Activated CD4-positive, alpha-beta memory T cell treated with anti-CD3 and anti-CD28 coated beads for 36 hours (primary cell): ENCODE results near the gene KLF18. TPM values are rescaled to one million over a fixed set of nuclear protein-coding genes. Genes with fewer than 3 reads are reported as not detected.
"Not testable (repeated sequence)": the region's sequence is repeated elsewhere in the genome, so short reads cannot be mapped to it uniquely, and the experiment has no call there.

Source experiments
- CTCF ChIA-PET: fragments of 350-600 bp; sonication (Branson Sonifier 250); formaldehyde crosslinking; loops from one replicate; lab custom pipeline; 2021; ENCODE audit warnings: antibody characterized with exemption, inconsistent platforms; lab: Charles Lee
- POLR2A ChIA-PET: fragments of 350-600 bp; sonication (Branson Sonifier 250); formaldehyde crosslinking; loops from one replicate; lab custom pipeline; 2021; ENCODE audit warnings: antibody characterized with exemption; lab: Charles Lee
- DNase-seq: peaks from one replicate; pipeline ENCODE4 v3.0.0-alpha.2; 2020
- H3K27ac Mint-ChIP-seq: one replicate; pipeline ENCODE4 v1.8.0; 2021; ENCODE audit warnings: mixed read lengths
- H3K27me3 Mint-ChIP-seq: one replicate; pipeline ENCODE4 v1.8.0; 2021; ENCODE audit warnings: mixed read lengths
- H3K36me3 Mint-ChIP-seq: one replicate; pipeline ENCODE4 v1.8.0; 2021; ENCODE audit warnings: mixed read lengths
- H3K4me1 Mint-ChIP-seq: one replicate; pipeline ENCODE4 v1.8.0; 2021; ENCODE audit warnings: low read depth, mixed read lengths
- H3K4me3 Mint-ChIP-seq: one replicate; pipeline ENCODE4 v1.8.0; 2021; ENCODE audit warnings: mild to moderate bottlenecking, mixed read lengths
- H3K9me3 Mint-ChIP-seq: one replicate; pipeline ENCODE4 v1.8.0; 2021; ENCODE audit warnings: mixed read lengths
- intact Hi-C: fragments of 100-400 bp; cut with micrococcal nuclease; formaldehyde crosslinking; loops from one replicate; pipeline ENCODE4 v1.15.1; 2023
- total RNA-seq, 2 experiments: library from RNA; stranded (reverse); gene quantifications; one replicate each; pipeline ENCODE4 v1.2.3, GENCODE V29; 2021

Gene KLF18
- total RNA-seq, 2 experiments from 2014 or later: not detected

GRCh38 chr1:44146536-44147361 is 5.3 kb upstream of the KLF18 start:
- no peaks in the 10 kb centered on the region for H3K36me3 Mint-ChIP-seq
- intact Hi-C loops: no loop called here
- POLR2A ChIA-PET: no interaction called here
- CTCF ChIA-PET: no interaction called here
- H3K4me1 Mint-ChIP-seq: peaks cover 5% of the 10 kb centered on the region
- peaks cover 8% of the 10 kb centered on the region for H3K27me3 Mint-ChIP-seq
- no peak overlapping the region for H3K4me3 Mint-ChIP-seq
- no peak overlapping the region for H3K27ac Mint-ChIP-seq
- peaks cover 16% of the 10 kb centered on the region for H3K9me3 Mint-ChIP-seq
- DNase-seq: no peak

GRCh38 chr1:44144962-44145756 is 3.7 kb upstream of the KLF18 start:
- CTCF ChIA-PET: interaction anchor here (1.3 kb wide), 1 partner anchor 72 kb away, joined by 3 read pairs; no protein-coding TSS in a partner anchor

GRCh38 chr1:44139565-44139964 is 1.9 kb downstream of the KLF18 start:
- H3K4me1 Mint-ChIP-seq, CTCF ChIA-PET, H3K36me3 Mint-ChIP-seq, POLR2A ChIA-PET, DNase-seq, H3K27me3 Mint-ChIP-seq, H3K27ac Mint-ChIP-seq, intact Hi-C loops, H3K4me3 Mint-ChIP-seq, H3K9me3 Mint-ChIP-seq: not testable (repeated sequence)

More at GRCh38 chr1:44144962-44145756, 3.7 kb upstream of the KLF18 start:
- Mint-ChIP-seq H3K27ac (no peak overlapping the region), H3K4me1 (no peaks in the 10 kb centered on the region), H3K9me3 (peaks cover 16% of the 10 kb centered on the region), H3K36me3 (no peaks in the 10 kb centered on the region), H3K4me3 (no peak overlapping the region), H3K27me3 (peaks cover 10% of the 10 kb centered on the region)
- no peak for DNase-seq
- intact Hi-C loops: no loop called here
- POLR2A ChIA-PET: no interaction called here

- Mint-ChIP-seq H3K4me3 (no peak overlapping the region), H3K4me1 (no peaks in the 10 kb centered on the region), H3K27me3 (peaks cover 9% of the 10 kb centered on the region), H3K9me3 (no peaks in the 10 kb centered on the region), H3K27ac (no peak overlapping the region), H3K36me3 (no peaks in the 10 kb centered on the region)
- DNase-seq: no peak
- ChIA-PET POLR2A (no interaction called here), CTCF (no interaction called here)
- intact Hi-C loops: no loop called here
Observed at GRCh38 chr1:44138239-44138638, 3.2 kb downstream of the KLF18 start.

GRCh38 chr1:44135886-44136285 is 5.5 kb downstream of the KLF18 start:
- Mint-ChIP-seq H3K27me3 (peaks cover 4% of the 10 kb centered on the region), H3K4me3 (no peak overlapping the region), H3K4me1 (no peaks in the 10 kb centered on the region), H3K27ac (no peak overlapping the region), H3K36me3 (no peaks in the 10 kb centered on the region), H3K9me3 (no peaks in the 10 kb centered on the region)
- ChIA-PET CTCF (no interaction called here), POLR2A (no interaction called here)
- no peak for DNase-seq
- intact Hi-C loops: no loop called here

- CTCF ChIA-PET: no interaction called here
- no peak overlapping the region for H3K27ac Mint-ChIP-seq
- H3K36me3 Mint-ChIP-seq: no peaks in the 10 kb centered on the region
- peaks cover 3% of the 10 kb centered on the region for H3K27me3 Mint-ChIP-seq
- no peak overlapping the region for H3K4me3 Mint-ChIP-seq
- H3K9me3 Mint-ChIP-seq: no peaks in the 10 kb centered on the region
- intact Hi-C loops: no loop called here
- POLR2A ChIA-PET: no interaction called here
- DNase-seq: no peak
- no peaks in the 10 kb centered on the region for H3K4me1 Mint-ChIP-seq
Observed at GRCh38 chr1:44134071-44134920, 7.1 kb downstream of the KLF18 start.

- H3K4me3 Mint-ChIP-seq: no peak overlapping the region
- no peaks in the 10 kb centered on the region for H3K4me1 Mint-ChIP-seq
- H3K9me3 Mint-ChIP-seq: no peaks in the 10 kb centered on the region
- H3K27ac Mint-ChIP-seq: no peak overlapping the region
- no peaks in the 10 kb centered on the region for H3K36me3 Mint-ChIP-seq
- H3K27me3 Mint-ChIP-seq: peaks cover 17% of the 10 kb centered on the region
- ChIA-PET POLR2A (no interaction called here), CTCF (no interaction called here)
- no peak for DNase-seq
- intact Hi-C loops: no loop called here
Observed at GRCh38 chr1:44131411-44131810, 10.0 kb downstream of the KLF18 start.

- CTCF ChIA-PET: no interaction called here
Observed at GRCh38 chr1:44129616-44130500, 11.6 kb downstream of the KLF18 start.

GRCh38 chr1:44120398-44120949 is 21.0 kb downstream of the KLF18 start:
- intact Hi-C loops: no loop called here
- Mint-ChIP-seq H3K9me3 (no peaks in the 10 kb centered on the region), H3K27me3 (peaks cover 4% of the 10 kb centered on the region), H3K4me1 (no peaks in the 10 kb centered on the region), H3K36me3 (no peaks in the 10 kb centered on the region), H3K4me3 (no peak overlapping the region), H3K27ac (no peak overlapping the region)
- POLR2A ChIA-PET: no interaction called here
- CTCF ChIA-PET: no interaction called here
- no peak for DNase-seq

More at GRCh38 chr1:44129616-44130500, 11.6 kb downstream of the KLF18 start:
- intact Hi-C loops: no loop called here
- no peaks in the 10 kb centered on the region for H3K36me3 Mint-ChIP-seq
- H3K4me1 Mint-ChIP-seq: no peaks in the 10 kb centered on the region
- no peaks in the 10 kb centered on the region for H3K9me3 Mint-ChIP-seq
- peaks cover 21% of the 10 kb centered on the region for H3K27me3 Mint-ChIP-seq
- POLR2A ChIA-PET: no interaction called here
- DNase-seq: no peak
- H3K4me3 Mint-ChIP-seq: no peak overlapping the region
- no peak overlapping the region for H3K27ac Mint-ChIP-seq

GRCh38 chr1:44119525-44119924 is 21.9 kb downstream of the KLF18 start:
- Mint-ChIP-seq H3K4me1 (no peaks in the 10 kb centered on the region), H3K27ac (no peak overlapping the region), H3K36me3 (no peaks in the 10 kb centered on the region), H3K4me3 (no peak overlapping the region), H3K27me3 (peaks cover 5% of the 10 kb centered on the region), H3K9me3 (no peaks in the 10 kb centered on the region)
- intact Hi-C loops: no loop called here
- DNase-seq: no peak
- ChIA-PET POLR2A (no interaction called here), CTCF (no interaction called here)

- Mint-ChIP-seq H3K27ac (no peak within 1 kb of the TSS), H3K36me3 (no peaks in the 10 kb centered on the region), H3K4me3 (no peak within 1 kb of the TSS), H3K9me3 (no peaks in the 10 kb centered on the region), H3K4me1 (no peaks in the 10 kb centered on the region), H3K27me3 (peaks cover 11% of the 10 kb centered on the region)
- POLR2A ChIA-PET: no interaction called here
- CTCF ChIA-PET: no interaction called here
- no peak for DNase-seq
- intact Hi-C loops: no loop called here
Observed at GRCh38 chr1:44118682-44119081, 22.7 kb downstream of the KLF18 start, which contains the start of gene KLF17. TSS of gene KLF17 (plus strand) at chr1:44118821. CDS start at chr1:44118908, 87 bp downstream.
